Astrocyte of the hippocampus (primary cell): ENCODE measurements around the gene CLEC16A.

Source experiments
- DNase-seq: peaks from one replicate; pipeline ENCODE4 v3.0.0; 2011; ENCODE audit warnings: low read depth, low spot score

Gene CLEC16A

DNA sequence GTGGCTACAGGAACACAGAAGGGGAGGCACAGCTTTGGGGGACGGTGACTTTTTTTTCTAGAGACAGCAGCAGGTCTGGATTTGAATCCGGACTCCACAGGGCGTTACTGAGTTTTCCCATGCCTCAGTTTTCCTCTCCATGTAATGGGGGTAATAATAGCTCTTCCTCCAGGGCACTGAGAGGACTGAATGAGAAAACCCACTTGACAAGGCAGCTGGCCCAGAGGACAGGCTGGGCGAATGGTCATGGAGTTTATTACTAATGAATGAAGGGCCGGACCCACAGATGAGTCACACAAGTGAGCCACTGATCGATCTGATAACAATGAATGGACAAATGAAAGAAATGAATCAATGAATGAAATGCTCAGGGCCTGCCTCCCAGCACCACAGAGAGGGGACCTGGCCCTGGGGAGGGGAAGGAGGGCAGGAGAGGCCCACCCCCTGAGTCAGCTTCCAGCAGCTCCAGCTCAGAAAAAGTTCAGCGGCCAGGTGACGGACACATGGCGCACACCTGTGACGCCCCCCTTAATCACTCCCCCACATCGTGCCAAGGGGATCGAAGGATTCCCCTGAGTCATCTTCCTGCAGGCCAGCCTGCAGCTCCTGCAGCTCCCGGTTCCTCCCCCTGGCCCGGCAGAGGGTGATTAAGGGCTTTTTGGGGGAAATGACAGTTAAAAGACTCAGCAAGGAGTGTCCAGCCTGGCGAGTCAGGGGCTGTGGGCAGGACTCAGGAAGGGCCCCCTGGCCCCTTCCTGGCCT is 257.3 kb downstream of the CLEC16A start:
- DNase-seq = peak; percentile 60

DNA sequence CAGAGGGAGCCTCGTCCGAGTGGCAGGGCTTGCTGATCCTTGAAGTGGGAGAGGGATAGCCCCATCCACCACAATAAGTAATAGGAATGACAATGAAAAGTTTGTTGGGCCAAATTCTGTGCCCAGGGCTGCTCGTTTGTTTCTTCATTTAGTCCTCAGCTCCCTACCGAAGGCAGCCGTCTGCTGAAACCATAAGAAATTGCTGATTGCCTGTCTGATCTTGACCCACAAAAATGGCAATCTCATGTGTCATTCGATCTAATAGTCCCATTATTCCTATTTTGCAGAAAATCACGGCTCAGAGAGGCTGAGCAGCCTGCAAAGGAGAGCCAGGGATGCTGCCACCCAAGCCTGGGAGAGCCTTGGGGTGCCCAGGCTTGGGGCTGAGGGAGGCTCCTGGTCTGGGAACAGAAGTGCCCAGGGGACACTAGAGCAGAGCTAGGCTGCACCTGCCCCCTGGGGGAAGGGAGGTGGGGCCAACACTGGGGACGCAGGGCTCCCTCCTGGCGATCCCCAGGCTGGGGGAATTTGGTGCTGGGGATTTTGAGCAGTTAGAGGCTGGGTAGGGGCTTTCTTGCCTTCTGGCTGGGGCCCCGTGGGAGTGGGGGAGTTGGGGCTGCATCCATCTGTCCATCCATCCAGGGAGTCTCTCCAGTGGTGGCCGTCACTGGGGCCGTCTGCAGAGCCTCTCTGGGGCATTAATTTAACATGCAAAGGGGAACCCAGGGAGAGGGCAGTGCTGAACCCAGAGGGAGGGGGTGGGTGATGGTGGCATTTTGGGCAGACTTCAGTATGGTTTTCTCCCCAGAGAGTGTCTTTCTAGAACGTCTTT is 258.1 kb downstream of the CLEC16A start:
- peak; percentile 50 for DNase-seq

DNA sequence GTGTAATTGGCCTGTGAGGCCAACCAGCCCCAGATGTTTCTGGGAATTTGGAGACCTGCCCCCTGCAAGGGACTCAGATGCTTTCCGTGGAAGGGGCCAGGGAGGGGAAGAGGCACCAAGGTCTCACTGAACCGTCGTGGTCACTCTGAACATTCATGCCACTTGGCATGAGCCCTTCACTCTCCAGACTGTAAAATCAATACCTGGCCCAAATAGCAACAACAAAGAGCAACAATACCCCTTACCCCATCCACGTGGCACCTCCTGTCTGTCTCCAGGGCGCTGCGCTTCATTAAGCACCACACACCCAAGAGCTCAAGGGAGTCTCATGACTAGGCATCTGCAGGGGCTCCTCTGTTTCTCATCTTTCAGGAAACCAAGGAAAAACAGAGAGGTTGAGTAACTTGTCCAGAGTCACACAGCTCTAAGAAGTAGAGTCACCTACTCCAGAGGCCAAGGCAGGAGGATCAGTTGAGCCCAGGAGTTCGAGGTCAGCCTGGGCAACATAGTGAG is 258.8 kb downstream of the CLEC16A start:
- DNase-seq = no peak

DNA sequence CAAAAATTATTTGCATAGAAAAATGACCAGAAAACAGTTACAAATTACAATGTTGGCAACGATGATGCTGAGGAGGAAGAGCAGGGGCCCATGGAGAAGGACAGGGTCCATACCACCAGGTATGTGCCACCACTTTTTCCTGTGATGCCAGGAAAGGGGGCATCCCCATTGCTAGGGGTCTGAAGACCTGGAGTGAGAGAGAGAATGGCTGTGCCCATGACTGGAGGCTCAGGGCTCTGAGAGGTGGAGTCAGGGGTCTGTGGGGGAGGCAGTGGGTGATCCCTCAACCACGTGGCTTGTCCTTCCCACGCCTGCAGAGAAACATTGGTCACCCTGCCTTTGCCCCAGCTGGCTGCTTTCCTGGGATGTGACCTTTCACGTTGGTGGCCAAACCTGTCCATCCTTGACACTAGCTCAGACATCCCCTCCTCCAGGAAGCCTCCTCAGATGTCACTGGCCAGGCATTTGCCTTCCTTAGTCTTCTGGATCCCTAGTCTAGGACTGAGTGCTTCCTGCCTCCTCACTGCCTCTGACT is 260.2 kb downstream of the CLEC16A start:
- no peak for DNase-seq

DNA sequence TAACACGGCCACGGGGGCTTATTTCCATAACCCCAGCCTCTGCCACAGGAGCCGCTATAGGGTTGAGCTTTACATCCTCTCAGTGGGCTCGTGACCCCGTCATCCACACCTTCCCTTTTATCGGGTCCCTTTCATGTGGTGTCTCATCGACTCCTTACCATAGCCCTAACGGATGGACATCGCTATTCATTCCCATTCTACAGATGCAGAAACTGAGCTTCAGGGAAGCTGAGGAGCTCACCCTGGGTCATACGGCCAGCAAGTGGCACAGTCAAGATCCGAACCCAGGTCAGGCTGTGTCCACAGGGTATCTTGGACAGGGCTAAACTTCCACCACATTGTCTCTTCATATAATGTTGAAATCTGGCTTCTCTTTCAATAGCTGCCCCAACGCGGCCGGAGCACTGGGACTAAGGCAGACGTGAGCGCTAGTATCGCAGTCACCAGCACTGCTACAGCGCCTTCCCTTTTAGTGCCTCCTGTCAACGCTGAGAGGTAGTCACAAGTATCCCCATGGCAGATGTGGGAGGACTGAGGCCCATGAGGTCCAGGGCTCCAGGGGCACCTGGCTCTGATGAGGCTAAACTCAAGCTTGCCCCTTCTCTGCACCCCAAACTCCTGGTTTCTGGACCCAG is 260.8 kb downstream of the CLEC16A start:
- no peak for DNase-seq

DNA sequence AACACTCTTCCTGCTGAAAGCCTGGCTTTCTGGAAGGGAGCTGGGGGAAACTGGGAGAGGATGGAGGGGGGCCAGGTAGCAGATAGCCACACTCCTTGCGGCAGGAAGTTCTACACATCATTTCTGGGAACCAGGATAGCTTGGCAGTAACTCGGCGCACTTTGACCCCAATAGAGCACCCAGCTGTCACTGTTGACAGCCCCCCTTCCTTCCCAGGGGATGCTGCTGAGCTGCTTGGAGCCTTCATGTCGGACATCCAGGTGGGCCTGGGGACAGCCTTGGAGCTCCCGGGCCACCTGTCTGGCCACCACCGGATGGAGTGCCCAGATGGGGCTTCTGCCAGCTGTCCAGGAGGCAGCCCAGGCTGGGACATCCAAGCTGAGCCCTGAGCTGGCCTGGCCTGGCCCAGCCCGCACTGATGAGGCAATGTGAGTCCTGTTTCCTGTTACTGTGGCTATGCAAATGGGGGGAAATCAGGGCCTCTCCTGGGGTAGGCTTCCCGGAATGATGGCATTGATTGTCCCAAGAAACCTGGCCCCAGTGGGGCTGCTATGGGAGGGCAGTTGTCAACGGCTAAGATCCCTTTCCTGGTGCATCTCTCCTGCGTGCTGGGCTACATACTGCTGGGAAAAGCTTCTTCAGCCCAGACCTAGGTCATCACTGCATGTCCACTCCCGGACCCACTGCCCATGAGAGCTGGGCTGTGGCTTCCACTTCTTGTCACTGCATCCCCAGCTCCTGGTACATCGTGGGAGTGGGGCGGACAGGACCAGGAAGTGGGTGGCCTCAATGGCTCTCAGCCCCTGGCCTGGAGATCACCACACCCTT is 261.6 kb downstream of the CLEC16A start:
- no peak for DNase-seq

DNA sequence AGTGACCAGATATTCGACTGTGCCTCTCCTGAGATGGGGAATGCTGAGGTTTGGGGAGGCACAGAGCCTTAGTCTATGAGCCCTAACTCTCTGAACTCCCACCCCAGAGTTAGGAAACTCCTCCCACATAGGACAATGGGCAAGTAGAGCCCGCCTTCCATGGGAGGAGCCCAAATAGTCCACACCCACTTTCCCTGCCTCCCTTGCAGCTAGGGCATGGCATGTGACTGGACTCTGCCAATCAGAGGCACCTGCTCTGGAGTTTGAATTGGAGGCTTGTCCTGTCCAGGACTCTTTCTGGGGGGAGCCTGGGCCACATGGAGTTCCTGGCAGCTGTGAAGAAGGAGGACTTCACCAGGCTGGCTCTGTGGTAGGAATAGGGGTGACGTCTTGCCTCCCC is 263.3 kb downstream of the CLEC16A start:
- DNase-seq = no peak

DNA sequence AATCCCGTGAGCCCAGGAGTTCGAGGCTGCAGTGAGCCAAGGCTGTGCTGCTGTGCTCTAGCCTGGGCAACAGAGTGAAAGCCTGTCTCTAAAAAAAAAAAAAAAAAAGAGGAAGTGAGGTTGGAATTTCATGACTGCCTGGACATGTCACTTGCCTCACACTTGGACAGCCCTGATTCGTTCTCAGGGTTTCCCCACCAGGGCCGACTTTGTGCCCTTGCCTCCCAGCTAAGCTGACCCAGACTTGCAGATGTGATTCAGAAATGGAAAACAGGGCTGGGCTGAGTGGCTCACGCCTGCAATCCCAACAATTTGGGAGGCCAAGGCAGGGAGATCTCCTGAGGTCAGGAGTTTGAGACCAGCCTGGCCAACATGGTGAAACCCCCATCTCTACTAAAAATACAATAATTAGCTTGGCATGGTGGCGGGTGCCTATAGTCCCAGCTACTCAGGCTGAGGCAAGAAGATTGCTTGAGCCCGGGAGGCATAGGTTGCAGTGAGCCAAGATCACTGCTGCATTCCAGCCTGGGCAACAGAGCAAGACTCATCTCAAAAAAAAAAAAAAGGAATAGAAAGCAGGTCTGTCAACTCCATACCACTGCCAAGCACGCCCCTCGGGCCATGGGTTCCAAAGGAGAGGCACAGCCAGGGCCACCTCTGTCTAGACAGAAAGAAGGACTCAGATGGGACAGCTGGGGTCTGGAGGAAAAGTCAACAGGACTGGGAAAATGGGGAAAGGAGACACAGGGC is 264.7 kb downstream of the CLEC16A start:
- no peak for DNase-seq

DNA sequence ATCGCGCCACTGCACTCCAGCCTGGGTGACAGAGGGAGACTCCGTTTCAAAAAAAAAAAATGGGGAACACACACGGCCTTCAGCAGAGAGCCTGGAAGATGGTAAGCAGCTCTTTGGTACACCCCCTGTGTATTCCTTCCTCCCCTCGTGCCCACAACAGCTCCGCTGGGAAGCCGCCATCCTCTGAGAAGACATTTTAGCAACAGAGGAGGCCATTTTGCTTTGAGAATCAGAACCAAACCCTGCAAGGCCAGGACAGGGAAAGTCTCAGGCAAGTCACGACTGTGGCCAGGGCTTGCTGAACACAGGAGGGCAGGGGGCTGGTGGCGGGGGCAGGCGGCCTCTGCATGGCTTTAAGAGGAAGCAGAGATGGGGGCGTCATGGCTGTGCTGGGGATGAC is 265.9 kb downstream of the CLEC16A start:
- no peak for DNase-seq

DNA sequence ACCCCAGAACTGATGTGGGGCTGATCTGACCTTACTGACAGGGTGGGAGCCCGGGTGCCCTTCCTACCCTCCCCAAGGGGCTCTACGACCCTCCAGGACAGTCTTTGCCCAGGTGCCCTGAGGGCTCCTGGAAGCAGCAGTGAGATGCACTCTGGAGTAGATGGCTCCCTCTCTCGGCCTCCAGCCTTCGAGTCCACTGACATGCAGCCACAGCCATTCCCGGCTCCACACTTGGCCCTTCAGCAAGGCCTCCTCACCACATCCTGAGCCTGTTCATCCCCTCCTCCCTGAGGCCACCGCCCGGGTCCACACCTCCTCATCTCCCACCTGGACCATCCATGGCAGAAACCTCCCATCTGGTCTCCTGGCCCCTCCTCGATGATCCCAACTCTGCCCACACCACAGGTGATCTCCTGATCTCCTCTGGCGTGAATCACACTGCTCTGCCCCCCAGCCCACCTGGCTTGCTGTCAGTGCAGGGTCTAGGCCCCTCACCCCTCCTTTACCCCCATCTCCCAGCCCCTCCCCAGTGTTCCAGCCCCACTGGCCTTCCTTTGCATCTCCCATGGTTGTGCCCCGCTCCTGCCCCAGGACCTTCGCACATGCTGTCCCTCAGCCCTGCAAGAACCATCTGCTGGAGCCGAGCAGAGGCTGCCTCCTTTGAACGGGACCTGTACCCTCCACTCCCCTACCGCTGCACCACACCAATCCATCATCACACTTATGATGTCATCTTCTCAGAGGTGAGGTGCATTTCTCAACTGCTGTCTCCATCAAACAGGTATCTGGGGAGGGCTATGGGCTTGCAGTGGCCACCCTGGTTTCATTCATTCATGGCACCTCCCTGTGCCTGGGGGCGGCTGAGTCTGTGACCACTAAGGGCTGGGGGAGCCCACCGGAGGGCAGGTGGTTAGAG is 267.0 kb downstream of the CLEC16A start:
- no peak for DNase-seq

DNA sequence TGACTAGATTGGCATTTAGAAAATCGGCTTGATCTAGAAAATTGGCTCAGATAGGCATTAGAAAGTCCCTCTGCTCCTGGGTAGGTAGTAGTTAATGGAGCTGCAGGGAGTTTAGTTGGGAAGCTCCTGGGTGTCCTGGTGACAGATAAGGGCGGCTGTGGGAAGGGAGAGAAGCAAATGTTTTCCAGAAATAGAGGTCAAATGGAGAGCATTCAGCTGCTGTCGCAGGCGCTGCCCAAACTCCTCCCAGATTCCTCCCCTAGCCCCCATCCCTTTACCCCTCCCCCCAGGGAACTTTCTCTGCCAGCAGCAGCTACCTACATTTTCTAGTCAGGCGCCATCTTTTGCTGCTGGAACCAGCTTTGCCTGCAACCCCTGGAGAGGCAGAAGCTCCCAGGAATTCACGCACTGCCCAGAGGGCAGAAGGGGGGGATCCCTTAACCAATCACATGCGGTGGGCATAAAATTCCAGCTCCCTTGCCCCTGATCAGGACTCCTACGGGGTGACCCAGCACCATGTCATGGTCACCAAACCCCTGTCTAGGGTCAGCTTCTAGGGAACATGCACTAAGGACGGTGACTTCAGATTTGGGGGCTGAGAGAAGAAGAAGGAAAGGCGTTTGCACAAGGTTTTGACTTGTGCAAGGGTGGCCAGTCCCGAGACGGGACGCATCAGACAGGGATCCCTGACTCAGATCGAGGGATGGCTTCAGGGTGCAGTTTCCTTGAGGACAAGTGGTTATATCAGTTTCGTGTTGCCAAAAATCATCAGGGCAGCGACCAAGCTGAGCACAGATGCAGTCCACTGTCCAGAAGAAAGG is 267.8 kb downstream of the CLEC16A start:
- DNase-seq = no peak

DNA sequence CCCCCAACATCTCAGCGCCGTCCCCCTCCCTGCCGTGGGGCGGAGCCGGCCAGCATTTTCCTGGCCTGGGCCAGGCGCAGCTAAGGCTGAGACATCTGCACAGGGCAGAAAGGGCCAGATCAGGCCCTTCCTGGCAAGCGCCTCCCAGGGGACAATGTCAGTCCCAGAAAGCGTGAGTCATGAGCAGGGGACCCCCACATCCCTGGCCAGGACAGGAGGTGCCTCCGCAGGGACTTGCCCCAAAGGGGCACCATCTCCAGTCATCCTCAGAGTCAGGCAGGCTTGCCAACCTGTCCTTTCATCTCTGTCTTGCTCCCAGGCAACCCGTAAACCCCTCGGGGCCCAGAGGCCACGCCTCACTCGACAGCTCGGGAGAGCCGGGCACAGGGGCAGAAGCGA is 268.4 kb downstream of the CLEC16A start:
- DNase-seq = no peak

DNA sequence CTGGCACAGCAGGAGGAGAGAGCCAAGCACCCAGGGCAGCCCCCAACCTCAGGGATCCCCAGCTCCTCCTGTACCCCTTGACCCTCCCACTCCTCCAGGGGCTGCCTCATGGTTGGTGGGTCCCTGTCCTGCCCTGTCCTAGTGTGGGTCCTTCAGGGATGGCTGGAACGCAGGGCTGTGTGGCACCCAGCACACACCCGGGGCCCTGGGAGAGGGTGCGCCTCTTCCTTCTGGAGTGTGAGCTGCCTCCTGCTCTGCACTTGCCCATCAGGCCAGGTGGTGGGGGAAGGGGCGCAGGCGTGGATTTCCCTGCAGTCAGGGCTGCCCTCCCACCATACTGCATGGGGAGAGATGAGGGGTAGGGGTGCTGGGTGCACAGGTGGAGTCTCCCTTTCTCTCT is 269.0 kb downstream of the CLEC16A start:
- DNase-seq = no peak

DNA sequence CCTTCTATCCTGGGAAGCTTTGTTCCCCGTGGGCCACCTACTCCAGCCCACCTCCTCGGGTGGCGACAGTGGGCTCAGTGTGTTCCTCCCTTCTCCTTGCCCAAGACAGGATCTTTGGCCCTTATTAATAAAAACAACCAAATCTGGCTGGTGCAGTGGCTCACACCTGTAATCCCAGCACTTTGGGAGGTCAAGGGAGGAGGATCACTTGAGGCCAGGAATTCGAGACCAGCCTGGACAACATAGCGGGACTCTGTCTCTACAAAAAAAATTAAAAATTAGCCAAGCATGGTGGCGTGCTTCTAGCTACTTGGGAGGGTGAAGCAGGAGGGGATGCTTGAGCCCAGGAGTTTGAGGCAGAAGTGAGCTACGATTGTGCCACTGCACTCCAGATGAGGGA is 269.4 kb downstream of the CLEC16A start:
- no peak for DNase-seq

DNA sequence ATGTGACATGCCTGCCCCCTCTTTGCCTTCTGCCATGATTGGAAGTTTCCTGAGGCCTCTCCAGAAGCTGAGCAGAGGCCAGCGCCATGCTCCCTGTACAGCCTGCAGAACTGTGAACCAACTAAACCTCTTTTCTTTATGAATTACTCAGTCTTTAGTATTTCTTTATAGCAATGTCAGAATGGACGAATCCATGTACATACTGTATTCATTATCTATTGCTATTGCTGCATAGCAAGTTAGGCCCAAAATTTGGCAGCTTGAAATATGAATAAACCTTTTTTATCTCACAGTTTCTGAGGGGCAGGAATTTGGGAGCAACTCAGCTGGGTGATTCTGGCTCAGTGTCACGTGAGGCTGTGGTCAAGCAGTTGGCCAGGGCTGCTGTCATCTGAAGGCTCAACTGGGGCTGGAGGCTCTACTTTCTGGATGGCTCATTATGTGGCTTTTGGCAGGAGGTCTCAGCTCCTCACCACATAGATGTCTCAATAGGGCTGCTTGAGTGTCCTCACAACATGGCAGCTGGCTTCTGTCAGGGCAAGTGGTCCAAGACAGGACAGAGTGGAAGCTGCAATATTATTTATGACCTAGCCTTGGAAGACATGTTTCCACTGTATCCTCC is 271.7 kb downstream of the CLEC16A start:
- no peak for DNase-seq

DNA sequence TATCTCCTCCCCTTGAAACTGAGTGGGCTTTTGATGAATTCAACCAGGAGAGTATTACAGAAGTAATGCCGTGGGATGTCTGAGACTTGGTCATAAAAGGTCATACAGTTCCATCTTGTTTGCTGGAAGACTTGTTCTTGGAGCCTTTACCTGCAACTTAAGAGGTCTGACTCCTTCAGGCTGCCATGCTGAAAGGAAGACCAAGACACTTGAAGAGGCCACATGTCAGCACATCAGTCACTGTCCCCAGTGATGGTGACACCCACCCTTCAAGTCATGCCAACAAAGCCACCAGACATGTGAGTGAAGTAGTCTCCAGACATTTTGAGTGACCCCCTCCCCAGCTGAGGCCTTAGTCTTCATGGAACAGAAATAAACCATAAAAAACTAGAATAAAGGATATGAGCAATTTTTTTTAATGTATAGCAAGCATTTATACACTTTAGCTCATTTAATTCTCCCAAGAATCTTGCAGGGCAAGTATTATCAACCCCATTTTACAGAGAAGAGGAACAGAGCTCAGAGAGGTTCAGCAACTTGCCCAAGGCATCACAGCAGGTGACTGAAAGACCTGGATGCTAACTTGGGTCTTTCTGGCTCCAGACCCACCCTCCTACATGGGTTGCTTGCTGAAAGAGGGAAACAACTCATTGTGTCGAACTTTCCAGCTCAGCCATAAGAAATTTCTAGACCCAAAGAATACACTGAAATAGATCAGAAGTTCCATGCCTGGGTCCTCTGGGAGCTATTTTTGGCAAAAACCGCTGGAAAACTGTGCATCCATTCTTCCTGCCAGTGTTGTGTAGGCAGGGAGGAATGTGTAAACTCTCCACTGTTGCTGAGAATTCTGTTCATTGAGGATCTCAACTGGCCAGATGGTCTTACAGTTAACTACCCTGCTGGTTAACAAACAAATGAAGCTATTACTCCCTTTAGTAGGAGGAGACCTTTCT is 273.6 kb downstream of the CLEC16A start:
- DNase-seq = no peak

DNA sequence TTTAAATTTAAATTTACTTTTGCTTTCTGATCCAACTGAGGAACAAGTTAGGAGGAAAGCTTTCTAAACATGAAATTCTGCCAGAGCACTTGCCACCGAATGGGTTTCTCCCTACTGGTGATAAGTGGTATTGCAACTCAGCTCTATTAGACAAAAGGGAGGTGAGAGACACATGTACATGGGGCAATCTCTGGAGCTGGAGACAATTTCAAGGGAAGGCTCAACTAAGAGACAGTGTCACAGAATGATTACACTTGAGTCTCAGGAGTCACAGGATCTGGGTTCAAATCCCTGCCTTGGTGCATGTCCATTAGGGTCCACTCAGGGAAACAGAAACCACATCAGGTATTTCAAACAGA is 274.2 kb downstream of the CLEC16A start:
- no peak for DNase-seq
